HG02610 (cell line): Measurements from ENCODE around the gene NEK3.
A peak's percentile ranks its signal among the peaks of the same experiment; 100 is the strongest.
"Not testable (repeated sequence)": the region's sequence is repeated elsewhere in the genome, so short reads cannot be mapped to it uniquely, and the experiment has no call there.

Source experiments
- ATAC-seq: cut with Tn5 transposase; IDR thresholded peaks from one replicate; pipeline ENCODE4 v1.9.1; 2021; ENCODE audit warnings: mild to moderate bottlenecking, moderate library complexity; ENCODE audit not compliant: unreplicated experiment

NEK3 gene

GRCh38 chr13:52170828-52171391 is 11.5 kb upstream of the NEK3 start:
- not testable (repeated sequence) for ATAC-seq

DNA sequence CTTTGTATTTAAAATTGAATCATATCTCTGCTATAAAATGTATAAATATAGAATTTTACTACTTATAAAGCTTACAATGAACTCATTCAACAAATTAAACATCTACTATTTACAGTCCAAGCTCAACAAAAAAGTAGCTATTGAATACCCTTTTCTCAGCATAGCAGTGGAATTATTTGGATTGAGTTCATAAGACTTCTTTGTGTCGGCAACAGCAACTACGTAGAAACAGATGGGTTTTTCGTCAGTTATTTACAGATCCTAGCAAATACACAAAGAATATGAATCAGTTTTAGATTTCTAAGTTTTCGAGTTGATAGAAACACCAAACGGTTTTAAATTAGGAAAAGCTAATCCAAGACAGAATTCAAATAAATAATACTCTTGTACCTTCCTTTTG is 10.4 kb upstream of the NEK3 start:
- no peak for ATAC-seq

- no peak for ATAC-seq
These were observed 6.0 kb upstream of the NEK3 start for GRCh38 chr13:52165411-52165810.

DNA sequence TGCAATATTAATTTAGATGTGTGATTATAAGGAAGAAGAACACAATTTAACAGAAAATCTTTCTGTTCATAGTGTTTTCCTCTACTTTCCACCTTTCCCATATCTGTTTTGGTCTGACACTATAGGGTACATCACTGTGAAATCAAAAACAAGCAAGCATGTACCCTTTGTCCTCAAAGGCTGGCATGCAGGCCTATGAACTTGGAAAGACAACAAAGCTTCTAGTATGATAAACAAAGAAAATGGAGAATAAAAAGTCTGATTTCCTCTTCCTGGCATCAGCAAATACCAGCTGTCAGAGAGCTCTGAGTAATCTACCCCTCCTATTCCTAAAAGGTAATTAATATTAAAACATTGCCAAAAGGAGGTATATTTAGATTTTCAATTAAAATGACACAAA is 5.6 kb upstream of the NEK3 start:
- ATAC-seq = no peak

DNA sequence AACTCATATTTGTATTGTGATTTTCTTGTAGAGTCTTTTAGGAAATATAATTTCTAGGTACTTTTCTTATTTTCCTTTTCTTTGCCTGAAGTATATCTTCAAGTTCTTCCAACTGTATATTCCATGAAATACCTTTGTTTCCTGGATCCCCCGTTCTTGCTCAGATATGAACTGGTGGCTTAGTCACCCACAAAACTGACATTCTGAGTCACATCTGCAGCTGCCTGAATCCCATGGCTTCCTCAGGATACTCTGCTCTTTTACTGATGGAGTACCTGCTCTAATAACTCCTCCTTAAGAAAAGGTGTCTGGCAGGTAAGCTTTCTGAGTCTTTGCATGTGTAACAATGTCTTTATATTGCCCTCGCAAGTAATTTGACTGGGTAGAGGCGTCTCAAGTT is 4.5 kb upstream of the NEK3 start:
- not testable (repeated sequence) for ATAC-seq

DNA sequence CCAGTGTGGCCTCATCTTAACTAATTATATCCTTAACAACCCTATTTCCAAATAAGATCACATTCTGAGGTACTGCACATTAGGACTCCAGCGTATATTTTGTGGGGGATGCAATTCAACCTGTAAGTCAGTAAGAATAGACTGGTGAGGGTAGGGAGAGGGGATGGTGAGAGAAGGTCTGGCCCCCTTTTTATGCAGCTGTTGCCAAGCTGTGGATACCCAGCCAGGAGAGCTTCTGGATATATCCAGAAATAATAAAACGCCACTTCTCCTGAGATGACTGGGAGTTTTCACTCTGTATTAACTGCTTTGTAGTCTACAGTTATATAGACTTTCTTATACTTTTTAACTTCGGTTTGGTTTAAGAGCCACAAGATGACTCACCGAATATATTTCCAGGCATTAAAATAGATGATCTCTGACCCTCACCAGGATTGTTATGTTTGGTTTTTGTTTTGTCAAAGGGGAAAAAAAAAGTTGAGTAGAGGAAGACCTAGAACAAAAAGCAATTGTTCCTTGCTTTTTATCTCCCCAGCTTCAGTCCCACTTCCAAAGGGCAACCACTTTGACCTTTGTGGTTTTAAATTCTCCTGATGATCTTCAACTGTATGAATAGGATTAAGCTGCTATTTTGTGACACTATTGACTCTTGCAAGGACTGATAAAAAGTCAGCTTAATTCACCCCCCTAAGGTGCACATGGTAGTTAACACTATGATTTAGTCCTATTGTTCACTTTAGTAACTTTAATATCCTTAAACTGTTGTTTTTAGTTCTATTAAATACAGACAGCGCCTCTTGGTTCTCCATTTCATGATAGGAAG is 3.1 kb upstream of the NEK3 start:
- no peak for ATAC-seq

- no peak for ATAC-seq
These were observed 1.8 kb upstream of the NEK3 start for GRCh38 chr13:52161181-52161646.

- ATAC-seq = no peak
These were observed 1.1 kb upstream of the NEK3 start for GRCh38 chr13:52160506-52160905.

DNA sequence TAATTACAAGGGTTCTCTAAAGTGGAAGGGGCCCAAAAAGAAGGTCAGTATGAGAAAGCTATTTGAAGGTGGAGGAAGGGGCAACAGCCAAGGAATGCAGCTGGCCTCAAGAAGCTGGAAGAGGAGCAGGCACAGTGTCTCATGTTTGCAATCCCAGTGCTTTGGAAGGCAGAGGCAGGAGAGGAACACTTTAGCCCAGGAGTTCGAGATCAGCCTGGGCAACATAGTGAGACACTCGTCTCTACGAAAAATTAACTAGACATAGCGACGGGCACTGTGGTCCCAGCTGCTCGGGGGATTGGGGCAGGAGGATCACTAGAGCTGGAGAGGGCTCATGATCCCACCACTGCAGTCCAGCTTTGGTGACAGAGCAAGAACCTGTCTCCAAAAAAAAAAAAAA is 656 bp upstream of the NEK3 start:
- no peak for ATAC-seq

DNA sequence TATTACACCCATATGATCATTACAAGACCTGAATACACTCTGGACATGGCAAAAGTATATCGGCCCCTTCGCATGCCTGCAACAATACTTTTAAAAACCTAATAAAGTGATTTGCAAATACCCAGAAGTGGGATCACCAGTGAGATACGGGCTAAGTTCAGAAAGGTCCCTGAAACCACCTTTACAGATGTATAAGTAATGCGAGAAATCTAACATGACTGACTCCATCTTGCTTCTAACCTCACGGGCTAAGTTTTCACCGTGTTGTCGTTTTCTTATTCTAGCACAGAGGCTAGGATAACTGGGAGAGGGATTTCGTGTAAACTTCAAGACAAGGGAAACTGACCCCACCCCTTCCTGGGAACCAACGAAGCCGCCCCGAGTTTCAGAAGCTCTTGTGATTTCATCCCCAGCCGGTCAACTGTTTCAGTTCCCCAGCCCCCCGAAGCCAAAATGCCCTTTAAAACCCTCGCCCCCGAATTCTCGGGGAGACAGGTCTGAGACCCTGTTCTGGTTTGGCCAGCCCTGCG is 703 bp downstream of the NEK3 start:
- ATAC-seq = peak; percentile 24

DNA sequence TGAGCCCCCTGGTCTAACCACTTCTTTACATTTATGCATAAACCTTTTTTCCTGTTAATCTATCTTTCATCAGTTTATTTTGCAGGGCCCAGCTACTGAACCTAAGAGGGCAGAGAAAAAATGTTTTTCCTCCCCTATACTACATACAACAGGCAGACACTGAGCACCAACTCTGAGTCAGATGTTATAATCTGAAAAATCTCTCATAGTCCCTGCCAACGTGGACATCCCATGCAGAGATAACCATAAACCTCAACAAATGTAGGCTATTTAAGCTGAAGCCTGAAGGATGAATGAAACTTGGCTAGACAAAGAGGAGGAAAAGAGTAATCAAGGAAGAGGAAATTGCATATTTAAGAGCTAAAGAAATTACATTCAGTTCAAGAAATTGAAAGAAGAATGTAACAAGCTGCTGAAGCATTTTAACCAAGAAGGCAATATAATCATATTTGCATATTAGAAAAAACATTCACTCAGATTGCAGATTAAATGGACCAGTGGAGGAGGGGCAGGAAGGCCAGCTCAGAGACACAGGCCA is 2.6 kb downstream of the NEK3 start:
- ATAC-seq = no peak

DNA sequence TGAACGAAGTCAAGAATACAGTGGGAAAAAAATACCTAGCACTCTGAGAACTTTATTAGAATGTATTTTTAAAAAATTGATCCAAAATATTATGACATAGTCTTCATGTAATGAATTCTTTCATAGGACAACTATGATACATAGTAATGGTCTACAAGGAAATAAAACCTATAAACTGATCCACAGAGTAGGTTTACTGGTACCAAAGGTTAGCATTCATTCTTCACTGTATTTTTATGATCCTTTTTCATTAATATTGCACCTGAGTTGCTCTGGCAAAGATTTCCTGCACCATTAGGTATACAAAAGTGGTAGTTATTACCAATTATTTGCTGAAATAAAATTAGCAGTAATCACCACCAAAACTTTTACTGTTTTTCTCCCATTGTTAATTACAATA is 4.2 kb downstream of the NEK3 start:
- ATAC-seq = no peak

GRCh38 chr13:52147225-52147624 is 12.2 kb downstream of the NEK3 start:
- no peak for ATAC-seq

DNA sequence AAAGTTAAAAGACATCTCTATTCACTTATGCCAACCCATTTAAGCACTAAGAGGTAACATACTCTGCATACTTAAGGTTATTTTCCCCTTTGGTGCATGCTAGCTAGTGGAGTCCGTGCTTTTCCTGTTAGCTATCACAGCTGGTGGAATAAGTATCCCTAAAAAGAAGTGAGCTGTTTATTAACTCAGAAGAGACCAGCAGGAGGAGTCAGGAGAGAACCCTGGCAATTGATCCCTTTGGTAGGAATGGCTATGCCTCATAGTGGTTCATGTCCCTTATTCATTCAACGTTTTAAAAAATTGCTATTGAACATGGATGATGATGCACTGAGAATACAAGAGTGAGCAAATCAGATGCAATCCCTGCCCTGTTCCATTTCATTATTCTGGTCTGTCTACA is 18.1 kb downstream of the NEK3 start:
- ATAC-seq = no peak

GRCh38 chr13:52137489-52137888 is 21.9 kb downstream of the NEK3 start:
- no peak for ATAC-seq

DNA sequence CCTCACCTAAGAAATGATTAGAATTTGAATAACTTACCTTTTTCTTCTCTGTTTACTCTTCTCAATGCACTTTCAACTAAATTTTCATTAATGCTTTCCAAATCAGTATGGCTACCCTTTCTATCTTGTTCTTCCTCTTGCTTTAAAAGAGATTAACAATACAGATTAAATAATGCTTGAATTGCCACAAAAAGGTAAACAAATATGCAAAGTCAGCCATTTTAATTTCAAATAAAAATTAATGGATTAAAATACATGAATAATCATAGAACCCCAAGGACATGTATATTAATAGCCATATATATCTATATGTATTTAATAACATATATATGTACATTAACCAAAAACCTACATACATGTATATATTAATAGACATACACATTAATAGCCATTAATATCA is 22.6 kb downstream of the NEK3 start:
- no peak for ATAC-seq

DNA sequence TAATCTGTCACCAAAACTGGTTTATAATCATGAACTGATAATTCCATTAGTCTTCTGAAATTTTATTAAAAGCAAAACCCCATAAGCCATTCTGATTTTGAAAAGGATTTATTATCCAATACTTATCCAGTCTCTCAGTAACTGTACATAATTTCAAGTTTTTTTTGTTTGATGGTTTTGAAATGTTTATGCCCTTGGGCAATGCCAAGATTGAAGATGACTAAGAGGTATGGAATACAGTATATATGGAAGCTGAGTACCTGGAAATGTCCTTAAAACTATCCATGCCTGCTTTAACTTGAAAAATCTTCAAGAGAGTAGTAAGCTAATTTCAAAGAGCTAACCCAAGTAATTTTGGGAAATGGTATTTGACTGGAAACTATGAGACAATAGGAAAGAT is 28.8 kb downstream of the NEK3 start:
- ATAC-seq = no peak

DNA sequence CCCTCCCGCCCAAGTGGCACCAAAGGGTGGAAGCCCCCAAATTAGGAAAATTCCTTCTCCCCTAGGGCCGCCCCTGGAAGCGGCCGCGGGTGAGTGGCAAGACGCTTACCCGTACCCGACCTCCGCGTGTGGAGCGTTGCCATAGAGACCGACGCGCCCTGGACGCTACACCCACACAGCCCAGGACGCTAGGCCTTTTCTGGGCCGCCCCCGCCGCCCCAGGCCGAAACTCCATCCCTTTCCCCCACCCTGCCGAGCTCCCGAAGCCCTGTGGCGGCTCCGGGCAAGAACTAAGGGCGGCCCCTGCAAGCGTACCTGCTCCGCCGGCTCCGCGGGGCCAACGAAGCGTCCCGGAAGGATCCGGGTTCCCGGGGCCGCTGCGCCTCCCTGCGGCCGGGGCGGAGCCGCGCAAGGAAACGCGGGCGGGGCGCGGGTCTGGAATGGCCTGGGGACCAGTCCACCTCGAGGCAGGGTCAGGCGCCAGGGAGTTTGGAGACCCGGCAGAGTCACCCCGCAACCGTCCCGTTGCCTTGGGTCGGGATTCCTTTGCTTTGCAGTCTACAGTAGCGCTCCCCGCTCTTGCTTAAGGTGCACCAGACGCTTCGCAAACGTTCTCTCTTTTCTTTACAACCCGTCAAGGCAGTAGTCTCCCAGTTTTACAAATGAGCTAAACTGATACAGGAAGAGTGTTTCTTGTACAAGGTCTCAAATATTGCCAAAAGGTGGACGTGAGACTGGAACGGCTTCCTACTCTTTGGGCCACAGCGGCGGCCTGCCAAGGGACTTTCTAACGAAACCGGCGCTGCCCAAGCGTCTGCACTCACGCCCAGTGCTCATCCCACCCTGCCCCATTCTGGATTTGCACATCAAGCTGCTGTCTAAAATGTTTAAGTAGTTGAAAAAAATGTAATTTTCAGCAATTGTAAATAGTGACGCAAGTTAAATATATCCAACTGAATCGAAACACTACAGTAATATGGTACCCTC is 30.4 kb downstream of the NEK3 start, which contains the start of gene NEK5:
TSS of gene NEK5 (minus strand) at position 360 of the 987 bp plus-strand sequence. CDS start 1,591 bp downstream, outside the sequence.
- peak; percentile 73 for ATAC-seq

GRCh38 chr13:52127783-52128702 is 31.4 kb downstream of the NEK3 start:
- ATAC-seq = peak; percentile 50

- ATAC-seq = peak; percentile 36
These were observed 32.0 kb downstream of the NEK3 start for GRCh38 chr13:52127378-52127777.
